Uterus (tissue), 4 donors: ENCODE measurements around the gene NEDD4L. TPM values are rescaled to one million over a fixed set of nuclear protein-coding genes. Genes with fewer than 3 reads are reported as not detected.

Source experiments
- DNase-seq, 2 donors: peaks; one replicate each; pipeline ENCODE4 v3.0.0-alpha.2; 2019 to 2020
- H3K27ac ChIP-seq, 2 donors: fragments of 200-600 bp; sonication (generic); 1 replicate in 1 of 2; 2 replicates in 1 of 2; pipeline ENCODE4 v1.5.1; 2016 to 2018
- H3K27me3 ChIP-seq, 2 donors: fragments of 200-600 bp; sonication (generic); one replicate each; pipeline ENCODE4 v1.5.1; 2018 to 2019; ENCODE audit warnings: control low read depth in 1 of 2
- H3K36me3 ChIP-seq, 2 donors: fragments of 200-600 bp; sonication (generic); one replicate each; pipeline ENCODE4 v1.5.1; 2019; ENCODE audit warnings: control low read depth in 1 of 2
- H3K4me1 ChIP-seq, 2 donors: fragments of 200-600 bp; sonication (generic); one replicate each; pipeline ENCODE4 v1.5.1; 2018 to 2019; ENCODE audit warnings: control low read depth in 1 of 2
- H3K4me3 ChIP-seq, 2 donors: fragments of 200-600 bp; sonication (generic); 1 replicate in 1 of 2; 2 replicates in 1 of 2; pipeline ENCODE4 v1.5.1; 2018 to 2019; ENCODE audit warnings: mild to moderate bottlenecking in 1 of 2
- H3K9me3 ChIP-seq, 2 donors: fragments of 200-600 bp; sonication (generic); one replicate each; pipeline ENCODE4 v1.5.1; 2019; ENCODE audit warnings: control low read depth in 1 of 2
- CTCF ChIP-seq, 4 experiments: fragments of 200-600 bp in 2 of 4; fragments of 450-650 bp in 2 of 4; sonication (generic) in 2 of 4; IDR thresholded peaks; one replicate each; pipeline ENCODE4 v1.5.1; 2016 to 2019; ENCODE audit warnings: antibody characterized with exemption in 4 of 4, mild to moderate bottlenecking in 2 of 4, moderate library complexity in 1 of 4
- POLR2A ChIP-seq, 2 donors: fragments of 450-650 bp; IDR thresholded peaks; one replicate each; pipeline ENCODE4 v1.6.1; 2016; ENCODE audit warnings: antibody characterized with exemption in 2 of 2, mild to moderate bottlenecking in 1 of 2, moderate library complexity in 1 of 2
- intact Hi-C: fragments of 100-400 bp; cut with DNase I; formaldehyde crosslinking; loops from one replicate; pipeline ENCODE4 v1.15.1; 2023; ENCODE audit warnings: low total_unique reads
- total RNA-seq, 4 donors: library from RNA; depleted of rRNA in 3 of 4; stranded (reverse); fragments of >200 nt in 3 of 4; gene quantifications; one replicate each; pipeline versions ENCODE4 v1.1.0 to v1.2.4, GENCODE V29; 2014 to 2023
- donor health status: DM: yes; HTN: yes; CAD: no.

The NEDD4L gene
- total RNA-seq, 4 donors from 2014 or later = 6.2 to 45.9 (median 32.3) TPM

GRCh38 chr18:58158008-58158407 is 114.0 kb downstream of the NEDD4L start:
- no peaks in the 10 kb centered on the region for H3K4me1 ChIP-seq
- no peaks in the 10 kb centered on the region for H3K27me3 ChIP-seq
- no peak overlapping the region for H3K4me3 ChIP-seq
- intact Hi-C loops = no loop called here
- no peaks in the 10 kb centered on the region for H3K36me3 ChIP-seq
- no peak overlapping the region for H3K27ac ChIP-seq
- DNase-seq = no peak
- no peak for TF ChIP-seq POLR2A (IDR thresholded peaks at IDR 0.05)
- TF ChIP-seq CTCF (IDR thresholded peaks at IDR 0.05) = no peak
- no peaks in the 10 kb centered on the region for H3K9me3 ChIP-seq

GRCh38 chr18:58158459-58158858 is 114.4 kb downstream of the NEDD4L start:
- DNase-seq = no peak
- no peak overlapping the region for H3K27ac ChIP-seq
- H3K4me1 ChIP-seq = no peaks in the 10 kb centered on the region
- no peaks in the 10 kb centered on the region for H3K9me3 ChIP-seq
- H3K4me3 ChIP-seq = no peak overlapping the region
- intact Hi-C loops = no loop called here
- H3K27me3 ChIP-seq = no peaks in the 10 kb centered on the region
- no peak for TF ChIP-seq POLR2A (IDR thresholded peaks at IDR 0.05)
- TF ChIP-seq CTCF (IDR thresholded peaks at IDR 0.05) = no peak
- no peaks in the 10 kb centered on the region for H3K36me3 ChIP-seq

- intact Hi-C loops = no loop called here
- TF ChIP-seq POLR2A (IDR thresholded peaks at IDR 0.05) (no peak), CTCF (IDR thresholded peaks at IDR 0.05) (no peak)
These were observed 117.6 kb downstream of the NEDD4L start for GRCh38 chr18:58161659-58162058.

GRCh38 chr18:58162127-58162526 is 118.1 kb downstream of the NEDD4L start:
- TF ChIP-seq CTCF (IDR thresholded peaks at IDR 0.05) = no peak
- TF ChIP-seq POLR2A (IDR thresholded peaks at IDR 0.05) = no peak
- Histone ChIP-seq H3K4me3 (no peak overlapping the region), H3K27me3 (no peaks in the 10 kb centered on the region), H3K4me1 (no peaks in the 10 kb centered on the region), H3K36me3 (no peaks in the 10 kb centered on the region), H3K9me3 (no peaks in the 10 kb centered on the region), H3K27ac (no peak overlapping the region)
- intact Hi-C loops = no loop called here
- no peak for DNase-seq

More at GRCh38 chr18:58161659-58162058, 117.6 kb downstream of the NEDD4L start:
- DNase-seq = no peak
- Histone ChIP-seq H3K4me1 (no peaks in the 10 kb centered on the region), H3K9me3 (no peaks in the 10 kb centered on the region), H3K4me3 (no peak overlapping the region), H3K27ac (no peak overlapping the region), H3K36me3 (no peaks in the 10 kb centered on the region), H3K27me3 (no peaks in the 10 kb centered on the region)

GRCh38 chr18:58163004-58163590 is 119.1 kb downstream of the NEDD4L start:
- DNase-seq = no peak
- Histone ChIP-seq H3K36me3 (no peaks in the 10 kb centered on the region), H3K4me3 (no peak overlapping the region), H3K4me1 (no peaks in the 10 kb centered on the region), H3K27ac (no peak overlapping the region), H3K9me3 (no peaks in the 10 kb centered on the region), H3K27me3 (no peaks in the 10 kb centered on the region)
- intact Hi-C loops = no loop called here
- TF ChIP-seq CTCF (IDR thresholded peaks at IDR 0.05) (no peak), POLR2A (IDR thresholded peaks at IDR 0.05) (no peak)
